Stimulated activated CD4-positive, alpha-beta T cell treated with anti-CD3 and anti-CD28 coated beads, Interleukin-2, amount 100 ng/mL, for 4 hours (primary cell): ENCODE measurements around the gene KRT4.

Experiments used
- DNase-seq: peaks from one replicate; pipeline ENCODE4 v3.0.0-alpha.2; 2020; ENCODE audit warnings: low read depth

KRT4 gene

DNA sequence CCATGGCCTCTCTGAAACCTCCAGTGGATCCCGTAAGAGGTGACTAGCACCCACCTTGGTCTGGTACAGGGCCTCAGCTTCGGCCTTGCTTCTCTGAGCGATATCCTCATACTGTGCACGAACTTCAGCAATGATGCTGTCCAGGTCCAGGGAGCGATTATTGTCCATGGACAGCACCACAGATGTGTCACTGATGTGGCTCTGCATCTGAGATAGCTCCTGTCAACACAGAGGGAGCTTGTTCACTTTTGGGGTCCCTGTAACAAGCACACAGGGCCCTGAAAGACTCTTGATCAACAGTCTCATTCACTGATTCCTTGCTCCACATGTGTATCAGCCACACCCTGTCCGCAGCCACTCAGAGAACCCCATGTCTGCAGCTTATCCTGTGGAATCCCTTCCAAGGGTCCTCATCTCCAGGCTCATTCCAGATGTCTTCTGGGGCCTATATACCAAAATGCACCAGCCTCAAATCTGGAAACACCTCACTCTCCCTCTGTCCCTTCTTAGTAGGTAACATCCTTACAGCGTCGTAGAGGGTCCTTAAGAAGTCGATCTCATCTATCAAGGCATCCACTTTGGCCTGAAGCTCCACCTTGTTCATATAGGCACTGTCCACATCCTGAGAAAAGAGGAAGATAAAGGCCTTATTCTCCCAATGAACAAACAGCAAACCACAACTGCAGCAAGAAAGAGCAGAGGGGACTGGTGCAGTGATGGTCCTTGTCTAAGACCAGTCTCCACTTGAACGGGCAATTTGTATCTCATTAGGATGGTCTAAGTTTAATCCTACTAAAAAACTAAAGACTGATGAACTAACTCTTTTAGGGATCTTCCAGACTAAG lies 21.5 kb downstream of the KRT4 start:
- no peak for DNase-seq

DNA sequence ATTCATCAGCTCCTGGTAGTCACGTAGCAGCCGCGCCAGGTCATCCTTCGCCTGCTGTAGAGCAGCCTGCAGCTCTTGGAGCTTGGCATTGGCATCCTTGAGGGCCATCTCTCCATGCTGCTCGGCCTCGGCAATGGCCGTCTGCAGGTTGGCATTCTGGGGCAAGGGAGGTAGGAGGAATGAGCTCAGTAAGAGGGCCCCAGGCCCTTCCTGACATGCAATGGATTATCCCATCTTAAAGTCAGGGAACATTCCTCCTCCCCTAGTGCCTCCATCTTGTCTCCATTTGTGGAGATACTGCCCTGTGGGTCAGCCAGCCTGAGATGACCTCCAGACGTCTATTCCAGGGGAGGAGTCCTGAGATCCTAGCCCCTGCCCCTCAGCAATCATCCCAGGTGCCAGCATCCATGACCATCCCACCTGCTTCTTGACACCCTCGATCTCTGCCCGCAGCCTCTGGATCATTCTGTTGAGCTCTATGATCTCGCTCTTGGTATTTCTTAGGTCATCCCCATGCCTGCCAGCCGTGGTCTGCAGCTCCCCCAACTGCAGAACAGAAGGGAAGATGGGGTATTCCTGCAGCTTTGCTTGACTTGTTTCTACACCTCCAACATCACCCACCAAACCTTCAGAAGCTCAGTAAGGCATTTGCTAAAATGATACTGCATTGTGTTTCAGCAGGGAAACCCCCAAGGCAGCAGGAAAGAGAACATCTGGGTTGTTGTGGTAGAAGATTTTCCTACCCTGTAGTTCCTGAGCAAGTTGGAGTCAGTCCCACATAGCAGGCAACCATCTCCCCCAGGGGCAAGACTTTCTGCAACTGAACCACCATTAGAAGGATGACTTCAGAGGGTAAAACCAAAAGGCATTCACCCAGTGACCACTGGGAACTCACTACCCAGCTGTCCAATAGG lies 22.4 kb downstream of the KRT4 start:
- no peak for DNase-seq

DNA sequence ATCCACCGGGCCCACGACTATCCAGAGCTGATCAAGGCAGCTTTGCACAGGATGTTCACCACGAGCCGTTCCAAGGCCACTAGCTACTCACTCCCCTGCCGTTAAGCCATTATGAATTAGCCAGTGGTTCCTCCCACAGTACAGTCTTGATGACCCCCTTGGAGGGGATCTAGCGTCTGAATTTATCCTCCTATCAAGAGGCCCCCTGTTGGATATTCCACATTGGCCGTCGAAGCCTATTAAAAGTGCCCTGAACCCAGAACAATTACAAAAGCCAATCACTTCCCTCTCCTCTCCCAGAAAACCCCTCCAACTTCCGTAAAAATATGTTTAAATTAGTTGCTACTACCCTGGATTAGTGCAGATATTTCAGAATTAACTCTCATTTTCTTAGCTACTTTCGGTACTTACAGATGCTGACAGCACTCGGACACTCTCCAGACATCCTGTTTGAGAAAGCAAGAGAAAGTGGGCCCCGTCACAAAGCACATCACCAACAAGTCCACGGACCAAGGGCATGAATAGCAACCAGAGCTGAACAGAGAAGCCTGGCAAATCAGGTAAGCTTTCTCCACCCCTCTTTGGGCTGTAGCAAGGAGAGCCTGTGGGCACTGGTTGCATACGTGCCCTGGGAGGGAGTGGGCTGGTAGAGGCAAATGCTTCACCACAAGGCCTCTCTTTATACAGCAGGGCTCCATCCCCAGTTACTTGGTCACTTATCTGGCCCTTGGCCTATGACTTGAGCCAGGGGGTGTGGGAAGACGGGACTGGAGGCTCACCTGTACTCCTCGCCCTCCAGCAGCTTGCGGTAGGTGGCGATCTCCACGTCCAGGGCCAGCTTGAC lies 23.3 kb downstream of the KRT4 start:
- DNase-seq = no peak

DNA sequence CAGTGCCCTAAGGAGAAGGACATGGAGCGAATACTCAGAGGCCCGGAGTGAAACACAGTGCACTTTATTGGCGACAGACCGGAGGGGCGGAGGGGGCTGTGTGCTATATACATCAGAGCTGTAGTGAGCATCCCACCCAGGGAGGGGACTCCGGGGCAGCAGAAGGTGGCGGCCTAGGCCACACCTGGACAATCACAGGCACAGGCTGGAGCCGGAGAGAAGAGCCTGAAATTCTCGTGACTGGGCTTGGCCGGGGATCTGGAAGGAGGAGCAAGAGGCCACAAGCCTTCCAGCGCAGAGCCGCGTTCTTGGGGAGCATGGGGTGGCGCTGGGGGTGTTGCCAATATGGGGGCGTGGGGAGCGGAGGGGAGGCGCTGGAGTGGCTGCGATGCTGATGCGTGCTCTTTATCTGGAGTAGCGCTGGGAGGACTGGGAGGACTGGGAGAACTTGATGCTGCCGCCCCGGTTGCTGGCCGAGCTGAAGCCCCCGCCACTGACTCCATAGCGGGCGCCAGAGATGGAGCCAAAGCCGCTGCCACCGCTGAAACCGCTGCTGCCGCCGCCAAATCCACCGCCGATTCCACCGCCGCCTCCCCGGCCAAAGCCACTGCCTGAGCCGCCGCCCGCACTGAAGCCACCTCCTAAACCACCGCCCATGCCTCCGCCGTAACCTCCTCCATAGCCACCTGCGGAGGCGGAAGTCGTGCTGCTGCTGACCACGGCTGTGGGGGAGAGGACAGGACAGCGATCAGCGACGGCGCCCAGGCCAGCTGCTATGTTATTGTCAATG lies 24.1 kb downstream of the KRT4 start:
- DNase-seq = no peak

DNA sequence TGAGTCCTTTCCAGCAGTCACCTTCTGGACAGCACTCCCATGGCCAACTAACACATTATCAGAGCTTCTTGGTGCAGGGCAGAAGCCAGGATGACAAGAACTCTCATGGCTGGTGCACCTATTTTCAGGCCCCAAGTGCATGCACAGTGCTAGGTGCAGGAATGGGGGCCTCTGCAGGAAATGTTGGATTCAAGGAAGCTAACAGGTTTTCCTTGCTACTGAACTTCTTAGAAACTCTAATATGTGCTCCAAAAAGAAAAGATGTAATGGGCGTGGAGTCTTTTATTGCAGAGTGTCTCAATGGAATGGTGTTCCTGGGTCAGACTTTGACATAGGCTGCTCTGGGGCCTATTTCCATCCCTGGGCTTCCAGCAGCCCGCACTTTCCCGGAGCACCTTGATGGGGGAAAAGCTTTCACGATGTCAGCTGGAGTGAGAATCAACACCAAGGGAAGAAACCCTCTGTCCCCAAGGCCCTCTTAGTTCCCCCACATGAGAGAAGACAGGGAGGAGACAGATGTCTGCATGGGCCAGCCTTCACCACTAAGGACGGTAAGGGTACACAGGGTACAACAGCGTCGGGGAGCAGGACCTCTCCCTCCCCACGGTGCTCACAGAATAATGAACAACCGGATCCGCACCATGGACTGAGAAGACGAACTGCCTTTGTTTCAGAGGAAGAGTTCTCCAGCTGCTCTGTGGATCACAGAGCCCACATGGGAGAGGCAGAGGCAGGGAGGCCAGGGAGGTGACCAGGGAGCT lies 24.9 kb downstream of the KRT4 start:
- DNase-seq = no peak

DNA sequence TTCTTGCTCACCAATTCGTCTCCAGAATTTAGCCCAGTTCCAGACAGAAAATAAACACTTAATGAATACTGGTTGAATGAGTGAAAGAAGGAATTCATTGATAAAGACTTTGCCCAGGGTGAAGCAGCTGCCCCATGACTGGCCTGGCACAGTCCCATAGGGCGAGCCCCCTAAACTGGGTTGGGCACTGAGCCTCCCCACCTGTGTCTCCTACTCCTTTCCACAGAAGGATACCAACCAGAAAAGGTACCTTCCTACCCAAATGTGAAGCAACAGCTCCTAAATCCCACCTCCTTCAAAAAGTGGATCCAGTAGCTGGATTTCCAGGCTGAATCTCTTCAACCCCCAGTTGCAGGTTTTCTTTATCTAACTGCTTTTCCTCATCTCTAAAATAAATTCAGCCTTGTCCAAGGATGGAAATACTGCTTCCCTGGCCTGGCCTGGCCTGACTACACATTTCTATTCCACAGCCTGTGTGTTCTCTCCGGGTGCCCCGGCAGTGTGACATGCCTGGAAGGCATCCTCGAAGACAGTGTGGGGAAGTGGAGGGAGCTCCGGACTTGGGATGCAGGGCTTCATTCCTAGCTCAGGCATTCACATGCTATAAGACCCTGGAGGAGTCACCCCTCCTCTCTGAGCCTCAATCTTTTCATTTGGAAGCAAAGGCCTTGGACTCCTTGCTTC lies 25.6 kb downstream of the KRT4 start:
- no peak for DNase-seq

DNA sequence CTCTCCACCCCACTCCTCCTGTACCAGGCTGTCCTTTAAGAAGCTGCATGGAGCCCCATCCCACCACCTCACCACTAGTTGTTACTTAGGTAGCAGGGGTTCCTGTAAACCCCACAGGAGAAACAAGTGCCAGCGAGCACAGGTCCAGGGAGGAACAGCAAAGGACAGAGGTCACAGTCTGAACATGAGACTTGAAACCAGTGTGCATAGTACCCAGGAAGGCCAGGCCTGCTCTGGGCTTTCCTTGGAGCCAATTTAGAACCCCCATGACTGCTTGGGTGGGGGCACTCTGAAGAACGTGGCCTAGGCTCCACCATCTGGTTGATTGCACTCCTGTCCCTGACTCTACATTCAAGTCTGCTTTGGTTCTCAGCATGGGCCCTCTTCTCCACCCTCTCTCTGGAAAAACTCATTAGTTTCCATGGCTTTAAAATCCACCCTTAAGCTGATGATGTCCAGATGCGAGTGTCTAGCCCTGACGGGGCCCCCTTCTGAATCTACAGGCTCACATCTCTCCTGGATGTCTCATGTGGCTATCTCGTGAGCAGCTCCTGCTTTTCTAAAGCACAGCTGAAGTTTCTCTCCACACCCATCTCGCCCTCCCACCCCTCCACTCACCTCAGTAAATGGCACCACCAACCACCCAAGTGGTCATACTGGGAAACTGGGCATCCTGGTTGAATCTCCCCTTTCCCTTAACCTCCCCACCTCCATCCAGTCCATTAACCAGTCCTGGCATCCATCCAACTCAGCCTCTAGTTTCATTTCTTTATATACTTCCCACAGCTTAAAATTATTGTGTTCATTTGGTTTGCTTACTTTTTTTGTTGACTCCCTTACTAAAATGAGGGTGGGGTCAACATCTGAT lies 26.4 kb downstream of the KRT4 start:
- no peak for DNase-seq

DNA sequence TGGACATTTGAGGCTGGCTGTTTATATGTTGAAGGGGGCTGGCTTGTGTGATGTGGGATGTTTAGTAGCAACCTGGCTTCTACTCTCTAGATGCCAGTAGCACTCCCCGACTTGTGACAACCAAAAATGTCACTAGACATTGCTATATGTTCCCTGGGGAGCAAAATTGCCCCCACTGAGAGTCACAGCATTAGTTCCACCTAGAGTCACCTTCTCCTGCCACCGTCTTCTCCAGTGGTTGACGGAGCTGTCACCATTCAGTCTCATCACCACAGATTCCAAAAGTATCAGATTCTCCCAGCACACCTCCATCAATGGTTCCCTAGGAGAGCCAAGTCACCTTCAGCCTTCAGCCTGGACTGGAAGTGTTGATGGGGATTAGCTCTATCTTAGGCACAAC lies 29.0 kb downstream of the KRT4 start:
- no peak for DNase-seq

DNA sequence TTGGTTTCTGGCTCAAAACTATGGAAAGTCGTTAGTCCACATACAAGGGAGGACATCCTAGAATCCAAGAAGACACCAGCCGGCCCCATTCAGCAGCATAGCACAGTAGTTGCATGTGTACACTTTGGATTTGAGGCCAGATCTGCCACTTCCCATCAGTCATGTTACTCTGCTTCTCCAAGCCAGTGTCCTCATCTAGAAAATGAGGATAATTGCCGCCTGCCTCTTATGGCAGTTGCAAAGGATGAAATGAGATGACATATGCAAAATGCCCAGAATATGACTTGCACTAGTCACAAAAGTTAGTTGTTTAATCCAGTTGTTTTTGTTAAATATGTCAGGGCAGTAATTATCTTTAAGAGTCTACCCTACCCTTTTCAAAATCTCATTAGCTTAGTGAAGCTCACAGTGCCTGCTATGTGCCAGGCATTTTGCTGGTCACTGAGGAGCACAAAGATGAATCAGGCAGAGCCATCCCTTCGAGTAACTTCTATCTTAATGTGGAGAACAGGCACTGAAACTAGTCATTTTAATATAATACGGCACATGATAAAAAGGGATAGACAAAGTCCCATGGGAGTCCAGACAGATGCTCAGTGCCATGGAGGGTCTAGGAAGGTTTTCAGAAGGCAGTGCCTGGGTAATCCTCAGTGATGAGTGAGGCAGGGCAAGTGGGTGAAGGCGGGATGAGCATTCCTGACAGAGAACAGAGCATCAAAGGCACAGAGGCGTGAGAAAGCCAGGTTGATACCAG lies 30.2 kb downstream of the KRT4 start:
- DNase-seq = no peak

DNA sequence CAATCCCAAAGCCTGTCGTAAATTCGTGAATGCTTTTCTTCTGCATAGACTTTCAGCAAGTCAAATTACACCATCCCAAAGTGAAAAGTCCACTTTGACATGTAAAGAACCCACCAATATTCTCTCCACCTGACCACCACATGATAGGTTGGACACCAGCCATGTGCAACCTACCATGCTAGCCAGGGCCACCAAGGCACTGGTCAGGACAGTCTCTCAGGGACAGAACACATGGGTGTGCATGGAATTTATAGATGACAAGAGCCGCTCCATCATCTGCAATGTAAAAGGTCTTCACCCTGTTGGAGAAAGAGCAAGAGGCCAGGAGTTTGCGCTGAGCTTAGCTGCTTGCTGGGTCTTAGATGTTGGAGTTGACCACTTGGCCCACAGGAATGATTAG lies 31.4 kb downstream of the KRT4 start:
- DNase-seq = no peak

DNA sequence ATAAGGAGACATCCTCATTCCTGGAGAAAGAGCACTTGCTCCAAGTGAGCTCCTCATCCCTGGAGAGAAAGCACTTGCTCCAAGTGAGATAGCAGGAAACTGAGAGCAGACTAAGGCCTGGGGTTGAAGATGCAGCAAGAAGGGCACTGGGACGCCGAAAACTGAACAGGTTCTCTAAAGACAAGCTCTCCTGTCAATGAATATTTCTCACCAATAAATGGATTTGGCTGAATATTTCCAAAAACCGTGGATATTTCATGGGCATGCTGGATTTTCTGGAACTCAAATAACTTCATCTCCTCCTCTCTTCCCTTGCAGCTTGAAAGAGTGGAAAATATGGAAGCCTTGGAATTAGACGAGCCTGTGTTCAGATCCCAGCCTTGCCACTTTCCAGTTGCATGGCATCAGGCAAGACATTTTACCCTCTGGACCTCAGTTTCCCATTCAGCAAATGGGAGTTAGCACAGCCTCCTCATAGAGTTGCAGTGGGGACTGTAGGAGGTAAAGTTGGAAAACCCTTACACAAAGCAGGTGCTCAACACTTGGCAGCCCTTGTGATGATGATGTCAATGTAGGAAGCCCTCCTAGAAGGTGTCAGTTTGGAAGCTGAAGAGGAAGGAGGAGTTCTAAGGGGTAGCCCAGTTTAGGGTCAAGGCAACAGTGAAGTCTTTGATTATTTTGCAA lies 32.4 kb downstream of the KRT4 start:
- no peak for DNase-seq

DNA sequence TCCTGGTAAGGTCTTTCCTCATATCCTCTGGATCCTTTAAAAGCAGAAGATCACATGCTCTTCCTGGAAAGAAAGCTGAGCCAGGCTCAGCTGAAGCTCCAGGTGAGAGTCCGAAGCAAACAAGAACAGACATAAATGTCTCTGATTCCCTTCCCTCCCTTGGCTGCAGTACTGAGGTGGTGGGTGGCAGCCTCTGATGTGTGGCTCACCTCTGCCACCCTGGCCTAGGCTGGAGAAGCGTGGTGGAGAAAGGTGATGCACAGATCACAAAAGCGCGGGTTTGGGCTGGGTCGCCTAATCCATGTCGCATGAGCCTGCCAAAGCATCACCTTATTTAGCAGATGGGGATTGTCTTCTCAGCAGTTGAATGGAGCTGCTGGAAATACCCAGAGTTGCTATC lies 34.0 kb downstream of the KRT4 start:
- no peak for DNase-seq

DNA sequence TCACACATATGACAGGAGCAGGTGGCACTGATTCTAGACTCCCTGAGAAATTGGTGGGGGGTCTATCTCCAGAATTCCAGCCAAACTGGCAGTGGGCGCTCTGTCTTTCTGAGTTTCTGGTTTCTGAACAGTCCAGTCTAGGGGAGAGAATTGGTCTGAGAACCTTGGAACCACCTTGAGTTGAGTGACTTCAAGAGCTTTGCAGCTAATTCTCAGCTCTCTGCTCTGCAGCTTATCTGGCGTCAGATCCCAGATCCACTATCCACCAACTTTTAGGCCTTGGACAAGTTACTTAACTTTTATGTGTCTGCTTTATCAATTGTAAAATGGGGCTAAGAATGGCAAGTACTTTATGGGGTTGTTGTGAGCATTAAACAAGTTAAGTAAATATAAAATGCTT lies 35.1 kb downstream of the KRT4 start:
- no peak for DNase-seq

DNA sequence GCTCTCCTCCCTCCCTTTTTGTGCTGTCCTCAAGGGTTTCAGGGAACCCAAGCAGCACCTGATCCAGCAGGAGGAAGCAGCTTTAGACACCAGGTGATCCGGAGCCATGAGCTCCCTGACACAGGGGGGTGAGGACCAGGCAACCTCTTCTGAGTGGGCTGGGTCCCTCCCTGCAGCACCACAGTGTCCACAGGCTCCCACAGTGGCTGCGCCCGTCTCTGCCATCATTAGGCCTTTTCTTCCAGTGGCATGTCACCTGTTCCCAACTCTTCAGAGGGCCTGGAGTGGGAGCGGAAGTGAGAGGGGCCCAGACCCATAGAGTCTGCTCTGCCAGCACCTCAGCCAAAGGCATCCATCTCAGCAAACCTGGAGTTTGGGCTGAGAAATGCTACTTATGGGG lies 36.4 kb downstream of the KRT4 start:
- DNase-seq = no peak

DNA sequence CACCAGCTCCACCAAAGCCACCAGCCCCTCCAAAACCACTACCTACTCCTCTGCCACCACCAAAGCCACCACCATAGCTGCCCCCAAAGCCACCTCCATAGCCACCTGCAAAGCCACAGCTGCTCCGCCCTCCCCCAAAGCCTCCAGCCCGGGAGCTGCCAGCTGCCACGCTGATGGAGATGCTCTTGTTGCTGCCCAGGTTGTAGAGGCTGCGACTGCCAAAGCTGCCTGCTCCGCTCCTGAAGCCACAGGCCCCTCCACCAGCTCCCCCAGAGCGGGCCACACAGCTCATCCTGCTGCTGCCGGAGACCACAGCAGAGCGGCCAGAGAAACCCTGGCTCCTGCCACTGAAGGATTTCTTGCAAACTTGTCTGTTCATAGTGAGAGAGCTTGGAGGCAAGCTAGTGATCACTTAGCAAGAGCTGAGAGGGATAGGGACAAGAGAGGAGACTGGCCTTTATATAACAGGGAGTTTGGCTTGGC lies 37.0 kb downstream of the KRT4 start, which contains the start of gene KRT76:
TSS of gene KRT76 (minus strand) at position 433 of the 483 bp plus-strand sequence. CDS start at position 379, 54 bp downstream.
- no peak for DNase-seq

DNA sequence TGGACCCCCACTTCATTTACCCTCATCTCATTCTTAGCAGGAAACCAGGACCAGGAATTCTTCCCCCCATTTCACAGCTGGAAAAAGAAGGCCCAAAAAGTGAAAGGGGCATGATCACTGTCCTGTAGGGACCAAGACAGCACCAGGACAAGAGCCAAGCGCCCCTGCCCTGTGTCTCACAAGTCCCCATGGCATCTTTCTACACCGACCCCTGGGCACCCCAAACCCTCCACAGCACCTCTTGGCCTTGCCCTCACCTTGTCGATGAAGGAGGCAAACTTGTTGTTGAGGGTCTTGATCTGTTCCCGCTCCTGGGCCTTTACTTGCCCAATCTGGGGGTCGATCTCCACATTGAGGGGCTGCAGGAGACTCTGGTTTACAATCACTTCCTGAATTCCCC lies 37.5 kb downstream of the KRT4 start:
- DNase-seq = no peak

DNA sequence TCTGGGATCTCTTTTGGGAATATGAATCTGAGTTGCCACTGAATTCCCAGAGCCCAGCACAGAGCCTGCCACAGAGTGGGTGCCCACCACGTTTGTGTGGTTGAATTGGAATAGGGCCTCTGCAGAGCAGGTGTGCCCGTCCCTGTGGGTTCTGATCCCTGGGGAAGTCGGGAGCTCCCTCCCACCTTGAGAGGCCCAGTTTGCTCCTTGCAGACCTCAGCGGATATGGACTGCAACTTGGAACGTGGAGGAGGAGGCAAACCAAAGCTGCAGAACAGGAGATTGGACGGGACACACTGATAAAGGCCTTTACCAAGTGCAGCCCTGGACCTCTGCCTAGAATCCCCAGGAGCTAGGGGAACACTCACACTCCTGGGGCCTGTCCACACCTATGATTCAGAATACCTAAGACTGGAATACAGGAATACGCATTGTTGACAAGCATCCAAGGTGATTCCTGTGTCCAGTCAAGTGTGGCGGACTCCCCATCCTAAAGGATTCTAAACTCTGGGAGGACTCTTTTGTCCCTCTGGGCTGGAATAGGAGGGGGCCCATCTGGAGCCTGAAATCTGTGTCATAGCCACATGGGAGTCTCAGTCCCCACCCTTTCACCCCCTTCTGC lies 39.2 kb downstream of the KRT4 start:
- no peak for DNase-seq
